ENCODE data around the gene SNX20. TPM values are rescaled to one million over a fixed set of nuclear protein-coding genes. Genes with fewer than 3 reads are reported as not detected.

SNX20 gene, protein sequence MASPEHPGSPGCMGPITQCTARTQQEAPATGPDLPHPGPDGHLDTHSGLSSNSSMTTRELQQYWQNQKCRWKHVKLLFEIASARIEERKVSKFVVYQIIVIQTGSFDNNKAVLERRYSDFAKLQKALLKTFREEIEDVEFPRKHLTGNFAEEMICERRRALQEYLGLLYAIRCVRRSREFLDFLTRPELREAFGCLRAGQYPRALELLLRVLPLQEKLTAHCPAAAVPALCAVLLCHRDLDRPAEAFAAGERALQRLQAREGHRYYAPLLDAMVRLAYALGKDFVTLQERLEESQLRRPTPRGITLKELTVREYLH
- 1 to 10 TPM in 1 of 6 experiments, under 1 TPM in 5; 0.31 to 1.9 (median 0.71) TPM for total RNA-seq
- long read RNA-seq, result 0 reads

- H3K9me3 ChIP-seq, result no peaks in the 10 kb centered on the region
- no peaks in the 10 kb centered on the region for H3K4me1 ChIP-seq
- TF ChIP-seq POLR2A (IDR thresholded peaks at IDR 0.05) (no peak), CTCF (IDR thresholded peaks at IDR 0.05) (no peak)
- ATAC-seq (peak; percentile 41 to 62 (median 52)), DNase-seq (no peak)
- intact Hi-C loops (cut with DNase I), result no loop called here
- 50% methylated on average over 7 of the region's 16 CpGs for WGBS (ENCODE audit: insufficient coverage, low coverage, low lambda C conversion rate, missing lambda C conversion rate)
- peak within 1 kb of the TSS; percentile 18 to 27 (median 18) for H3K4me3 ChIP-seq
- no peaks in the 10 kb centered on the region for H3K27me3 ChIP-seq
- H3K36me3 ChIP-seq, result no peaks in the 10 kb centered on the region
- peak within 1 kb of the TSS in 2 of 3 donors; percentile 53 to 54 for H3K27ac ChIP-seq
Observed at GRCh38 chr16:50681021-50681885, at the start of gene SNX20. TSS of gene SNX20 (minus strand) at chr16:50681312. CDS start at chr16:50677526, 3,786 bp downstream.

DNA sequence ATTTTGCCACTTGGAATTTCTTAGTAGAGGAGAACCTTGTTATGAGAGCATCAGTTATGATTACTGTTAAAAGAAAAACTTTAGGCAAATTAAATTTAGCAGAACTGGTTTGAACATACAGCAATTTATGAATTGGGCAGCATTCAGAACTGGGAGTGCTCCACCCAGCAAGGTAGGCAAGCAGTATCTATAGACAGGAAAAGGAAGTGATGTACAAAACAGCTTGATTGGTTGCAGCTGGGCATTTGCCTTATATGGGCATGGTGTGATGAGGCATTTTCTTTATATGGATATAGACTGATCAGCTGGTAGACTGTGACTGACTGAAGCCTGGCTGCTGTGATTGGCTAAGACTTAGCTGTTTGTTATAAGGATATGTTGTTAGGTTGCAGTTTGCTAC is 43.2 kb upstream of the SNX20 start:
- intact Hi-C loops (cut with DNase I), result no loop called here
- no peaks in the 10 kb centered on the region for H3K9me3 ChIP-seq
- H3K4me3 ChIP-seq, result no peak overlapping the region
- no peak overlapping the region for H3K27ac ChIP-seq
- no peak for TF ChIP-seq POLR2A (IDR thresholded peaks at IDR 0.05)
- no peak for TF ChIP-seq CTCF (IDR thresholded peaks at IDR 0.05)
- H3K36me3 ChIP-seq, result no peaks in the 10 kb centered on the region
- no peaks in the 10 kb centered on the region for H3K27me3 ChIP-seq
- no peak for ATAC-seq
- no peaks in the 10 kb centered on the region for H3K4me1 ChIP-seq
- DNase-seq, result no peak

- intact Hi-C loops (cut with DNase I), result no loop called here
- ATAC-seq, result no peak
- 95% methylated on average over 2 of the region's 2 CpGs for WGBS (ENCODE audit: insufficient coverage, low coverage, low lambda C conversion rate, missing lambda C conversion rate)
Observed at GRCh38 chr16:50722960-50723359, 41.8 kb upstream of the SNX20 start.

GRCh38 chr16:50722405-50722737 is 41.3 kb upstream of the SNX20 start:
- Histone ChIP-seq H3K27ac (no peak overlapping the region), H3K4me1 (no peaks in the 10 kb centered on the region), H3K9me3 (no peaks in the 10 kb centered on the region), H3K27me3 (no peaks in the 10 kb centered on the region), H3K4me3 (no peak overlapping the region), H3K36me3 (no peaks in the 10 kb centered on the region)
- no peak for ATAC-seq
- intact Hi-C loops (cut with DNase I), result no loop called here
- no peak for DNase-seq
- no peak for TF ChIP-seq POLR2A (IDR thresholded peaks at IDR 0.05)
- TF ChIP-seq CTCF (IDR thresholded peaks at IDR 0.05), result no peak
- WGBS (ENCODE audit: insufficient coverage, low coverage, low lambda C conversion rate, missing lambda C conversion rate), result no CpG with 5 or more reads among the region's 1 CpG

More at GRCh38 chr16:50722960-50723359, 41.8 kb upstream of the SNX20 start:
- Histone ChIP-seq H3K4me1 (no peaks in the 10 kb centered on the region), H3K27ac (no peak overlapping the region), H3K36me3 (no peaks in the 10 kb centered on the region), H3K4me3 (no peak overlapping the region), H3K9me3 (no peaks in the 10 kb centered on the region), H3K27me3 (no peaks in the 10 kb centered on the region)
- no peak for DNase-seq
- TF ChIP-seq CTCF (IDR thresholded peaks at IDR 0.05), result no peak
- TF ChIP-seq POLR2A (IDR thresholded peaks at IDR 0.05), result no peak
